ENCODE data around the gene SUCLG1.
"Not testable (repeated sequence)": the region's sequence is repeated elsewhere in the genome, so short reads cannot be mapped to it uniquely, and the experiment has no call there.

The SUCLG1 gene

DNA sequence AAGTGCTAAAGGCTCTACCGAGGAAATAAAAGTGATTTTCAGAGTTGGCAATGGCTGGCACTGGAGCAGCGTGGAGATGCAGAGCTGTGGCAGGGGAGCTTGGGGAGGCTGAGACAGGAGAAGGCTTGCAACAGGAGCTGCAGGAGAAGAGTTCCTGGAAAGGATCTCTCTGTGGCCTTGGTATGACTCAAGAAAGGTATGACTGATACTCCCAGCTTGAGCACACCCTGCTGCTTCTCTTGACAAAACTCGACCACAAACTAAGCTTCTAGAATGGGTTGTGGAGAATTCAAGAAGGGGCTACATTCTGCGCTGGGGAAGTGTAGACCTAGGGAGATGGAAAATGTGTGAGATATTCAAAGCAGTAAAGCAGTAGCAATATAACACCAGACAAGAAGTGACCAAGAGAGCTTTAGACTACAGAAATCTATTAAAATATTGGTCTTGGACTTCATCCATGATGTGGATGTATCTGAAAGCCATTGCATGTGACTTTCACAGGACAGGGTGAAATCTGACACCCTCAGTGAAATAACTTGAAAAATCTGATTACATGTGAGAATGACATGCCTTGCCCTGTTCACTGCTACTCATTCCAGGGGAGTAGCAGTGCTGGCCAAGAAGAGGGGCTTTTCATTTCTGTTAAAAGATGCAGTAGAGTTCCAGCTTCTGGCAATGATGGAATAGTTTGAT is 41.5 kb downstream of the SUCLG1 start:
- DNase-seq, result no peak

DNA sequence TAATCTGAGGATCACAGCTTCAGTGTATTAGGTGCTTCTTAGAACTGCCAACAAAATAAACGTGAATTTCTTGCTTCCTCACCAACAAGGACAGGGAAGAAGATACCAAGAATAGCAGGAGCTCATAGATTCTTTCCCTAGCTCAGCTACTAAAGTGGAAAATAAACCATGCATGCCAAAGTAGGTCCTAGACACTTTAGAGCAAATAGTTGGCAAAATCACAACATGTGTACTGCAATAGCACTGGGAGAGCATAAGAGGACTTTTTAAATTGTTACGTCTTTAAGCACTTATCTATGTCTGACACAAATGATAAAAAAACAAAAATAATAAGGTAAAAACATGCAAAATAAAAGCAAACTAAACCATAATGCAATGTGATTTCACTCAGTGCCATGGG is 49.5 kb downstream of the SUCLG1 start:
- no peak for DNase-seq

DNA sequence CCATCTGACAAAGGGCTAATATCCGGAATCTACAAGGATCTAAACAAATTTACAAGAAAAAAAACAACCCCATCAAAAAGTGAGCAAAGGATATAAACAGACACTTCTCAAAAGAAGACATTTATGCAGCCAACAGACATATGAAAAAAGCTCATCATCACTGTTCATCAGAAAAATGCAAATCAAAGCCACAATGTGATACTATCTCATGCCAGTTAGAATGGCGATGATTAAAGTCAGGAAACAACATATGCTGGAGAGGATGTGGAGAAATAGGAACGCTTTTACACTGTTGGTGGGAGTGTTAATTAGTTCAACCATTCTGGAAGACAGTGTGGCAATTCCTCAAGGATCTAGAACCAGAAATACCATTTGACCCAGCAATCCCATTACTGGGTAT is 57.0 kb downstream of the SUCLG1 start:
- not testable (repeated sequence) for DNase-seq

DNA sequence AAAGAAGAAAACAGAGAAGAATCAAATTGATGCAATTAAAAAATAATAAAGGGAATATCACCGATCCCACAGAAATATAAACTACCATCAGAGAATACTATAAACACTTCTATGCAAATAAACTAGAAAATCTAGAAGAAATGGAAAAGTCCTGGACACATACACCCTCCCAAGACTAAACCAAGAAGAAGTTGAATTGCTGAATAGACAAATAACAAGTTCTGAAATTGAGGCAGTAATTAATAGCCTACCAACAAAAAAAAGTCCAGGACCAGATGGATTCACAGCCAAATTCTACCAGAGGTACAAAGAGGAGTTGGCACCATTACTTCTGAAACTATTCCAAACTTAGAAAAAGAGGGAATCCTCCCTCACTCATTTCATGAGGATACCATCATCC is 59.2 kb downstream of the SUCLG1 start:
- DNase-seq, result not testable (repeated sequence)

DNA sequence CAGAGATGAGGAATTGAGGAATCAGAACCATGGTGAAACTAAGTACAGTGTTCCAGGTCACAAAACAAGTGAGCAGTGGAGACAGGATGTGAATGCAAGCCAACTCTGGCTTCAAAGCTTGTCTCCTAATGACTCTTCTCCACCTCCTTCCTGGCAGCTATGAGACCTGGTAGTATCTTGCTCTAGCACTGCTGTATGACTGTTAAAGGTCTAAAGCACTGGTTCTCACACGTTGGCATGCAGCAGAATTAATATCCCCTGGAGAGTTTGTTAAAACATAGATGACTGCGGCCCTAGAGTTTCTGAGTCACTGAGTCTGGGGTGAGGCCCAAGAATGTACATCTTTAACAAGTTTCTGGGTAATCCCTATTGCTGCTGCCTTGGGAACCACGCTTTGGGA is 63.3 kb downstream of the SUCLG1 start:
- no peak for DNase-seq

DNA sequence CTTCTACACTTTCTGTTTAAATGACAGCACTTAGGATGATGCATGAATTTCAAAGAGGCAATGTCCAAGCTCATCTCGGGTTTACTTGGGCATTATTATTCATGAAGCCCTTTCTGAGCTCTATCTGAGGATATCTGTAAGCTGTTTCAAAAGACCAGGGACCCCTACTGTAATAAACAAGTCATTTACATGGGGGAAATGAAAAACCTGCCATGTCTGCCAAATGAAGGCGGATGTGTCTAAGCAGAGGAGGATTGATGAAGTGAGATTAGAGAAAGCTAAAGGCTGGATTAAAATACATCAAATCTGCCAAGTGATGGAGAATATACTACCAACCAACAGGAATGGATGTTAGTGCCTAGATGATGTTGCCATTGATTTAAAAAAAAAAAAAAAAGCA is 64.5 kb downstream of the SUCLG1 start:
- DNase-seq, result no peak

DNA sequence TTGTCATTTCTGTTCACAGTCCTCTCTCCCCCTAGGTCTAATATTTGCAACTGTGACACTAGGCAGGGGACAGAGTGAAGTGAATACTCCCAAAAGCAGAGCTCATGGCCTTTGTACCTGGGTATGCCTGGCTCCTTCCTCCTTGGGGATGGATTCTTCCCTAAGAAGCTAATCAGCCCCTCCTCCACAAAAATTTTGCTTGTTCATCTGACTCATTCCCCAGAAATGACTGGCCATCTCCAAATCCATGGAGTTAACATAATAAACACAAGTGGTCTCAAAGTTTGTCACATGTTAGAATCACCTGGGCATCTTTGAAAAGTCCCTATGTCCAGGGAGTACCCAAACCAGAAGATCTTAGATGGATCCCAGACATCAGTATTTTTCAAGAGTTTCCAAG is 65.3 kb downstream of the SUCLG1 start:
- DNase-seq, result no peak

DNA sequence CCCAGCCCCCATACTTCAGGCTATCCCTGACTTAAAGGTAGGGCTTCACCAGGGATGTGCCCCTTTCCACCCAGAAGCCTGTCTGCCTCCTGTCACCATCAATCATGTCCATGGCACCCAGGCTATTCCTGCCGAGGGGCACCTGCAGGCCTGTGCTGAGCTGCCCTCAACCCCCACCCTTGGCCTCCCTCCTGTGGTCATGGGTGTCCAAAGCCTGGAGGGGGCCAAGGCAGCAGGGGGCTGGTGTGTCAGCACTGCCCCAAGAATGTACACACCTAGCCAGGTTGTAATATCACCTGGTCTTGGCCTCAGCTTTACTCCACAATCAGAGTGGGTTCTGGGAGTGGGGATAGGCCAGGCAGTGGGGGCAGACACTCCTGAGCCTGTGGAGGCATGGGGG is 69.3 kb downstream of the SUCLG1 start:
- no peak for DNase-seq

DNA sequence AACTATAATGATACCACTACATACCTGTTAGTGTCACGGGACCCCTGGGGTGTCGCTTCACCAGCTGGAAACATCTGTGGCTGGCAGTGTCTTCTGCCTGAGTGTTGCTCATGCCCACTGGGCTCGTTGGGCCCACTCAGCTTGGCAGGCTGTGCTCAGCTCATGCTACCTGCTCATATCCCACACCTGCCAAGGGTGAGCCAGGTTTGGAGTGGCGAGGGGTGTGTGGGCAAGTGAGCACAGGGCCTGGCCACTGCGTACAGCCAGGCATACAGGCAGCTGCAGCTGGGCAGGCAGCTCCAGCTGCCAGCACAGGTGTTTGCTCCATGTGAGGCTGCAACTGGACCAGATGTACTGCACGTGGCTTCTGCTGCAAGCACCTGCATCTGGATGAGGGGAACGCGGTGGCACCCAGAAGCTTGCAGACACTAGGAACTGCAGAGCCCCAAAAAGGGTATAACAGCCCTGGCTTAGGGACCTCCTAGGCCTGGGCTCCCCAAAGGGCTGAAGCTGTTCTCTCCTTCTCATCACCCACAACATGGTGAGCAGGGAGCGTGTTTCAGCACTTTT is 70.1 kb downstream of the SUCLG1 start:
- no peak for DNase-seq

DNA sequence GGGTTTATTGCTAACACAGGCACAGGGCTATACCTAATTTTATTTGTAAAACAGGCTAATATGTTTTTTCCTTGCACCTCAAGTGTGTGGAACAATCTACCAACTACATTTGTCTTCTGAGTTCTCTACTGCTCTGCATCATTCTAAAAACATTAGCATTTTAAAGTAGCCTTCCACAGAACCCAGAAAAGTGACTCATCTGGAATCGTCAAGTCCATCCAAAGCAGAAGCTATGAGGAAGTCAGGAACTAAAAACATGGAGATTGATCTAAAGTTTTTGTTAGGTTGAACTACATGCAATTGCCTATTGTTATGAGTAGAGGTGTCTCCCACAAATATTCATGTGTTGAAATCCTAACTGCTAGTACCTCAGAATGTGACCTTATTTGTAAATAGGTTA is 70.9 kb downstream of the SUCLG1 start:
- DNase-seq, result no peak

DNA sequence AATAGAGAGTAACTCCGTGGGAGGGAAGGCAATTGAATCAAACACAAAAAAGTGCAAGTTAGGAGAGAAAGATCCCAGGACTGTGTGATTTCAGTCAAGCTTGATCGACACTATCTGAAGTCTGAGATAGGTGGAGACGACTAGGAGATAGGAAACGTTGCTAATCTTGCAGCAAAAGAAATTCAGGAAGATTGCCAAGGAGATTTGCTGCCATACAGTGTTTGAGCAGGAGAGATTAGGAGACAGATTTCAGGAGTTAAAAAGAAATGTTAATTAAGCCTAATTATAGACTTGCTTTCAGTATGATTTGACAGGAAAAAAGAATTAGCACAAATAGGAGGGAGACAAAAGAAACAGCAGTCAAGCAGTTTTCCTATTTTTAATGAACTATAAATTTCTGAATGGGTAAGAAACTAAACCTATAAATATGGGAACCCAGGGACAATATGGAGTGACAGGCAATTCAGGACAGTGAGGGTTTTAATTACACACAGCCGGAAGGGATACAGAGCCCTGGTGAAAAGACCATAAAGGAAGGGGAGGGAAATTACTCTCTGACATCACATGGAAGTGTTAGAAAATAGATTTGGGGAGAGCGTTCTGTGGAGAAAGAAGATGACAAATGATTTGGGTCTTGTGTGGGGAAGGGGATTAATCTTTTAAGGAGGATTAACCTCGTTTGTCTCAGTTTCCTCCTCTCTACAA is 72.6 kb downstream of the SUCLG1 start:
- DNase-seq, result peak; percentile 14

DNA sequence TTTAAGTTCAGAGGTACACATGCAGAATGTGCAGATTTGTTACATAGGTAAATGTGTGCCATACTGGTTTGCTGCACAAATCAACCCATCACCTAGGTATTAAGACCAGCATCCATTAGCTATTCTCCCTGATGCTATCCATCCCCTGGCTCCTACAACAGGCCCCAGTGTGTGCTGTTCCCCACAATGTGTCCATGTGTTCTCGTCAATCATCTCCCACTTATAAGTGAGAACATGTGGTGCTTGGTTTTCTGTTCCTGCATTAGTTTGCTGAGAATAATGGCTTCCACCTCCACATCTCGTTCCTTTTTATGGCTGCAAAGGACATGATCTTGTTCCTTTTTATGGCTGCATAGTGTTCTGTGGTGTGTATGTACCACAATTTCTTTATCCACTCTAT is 75.8 kb downstream of the SUCLG1 start:
- DNase-seq, result no peak

DNA sequence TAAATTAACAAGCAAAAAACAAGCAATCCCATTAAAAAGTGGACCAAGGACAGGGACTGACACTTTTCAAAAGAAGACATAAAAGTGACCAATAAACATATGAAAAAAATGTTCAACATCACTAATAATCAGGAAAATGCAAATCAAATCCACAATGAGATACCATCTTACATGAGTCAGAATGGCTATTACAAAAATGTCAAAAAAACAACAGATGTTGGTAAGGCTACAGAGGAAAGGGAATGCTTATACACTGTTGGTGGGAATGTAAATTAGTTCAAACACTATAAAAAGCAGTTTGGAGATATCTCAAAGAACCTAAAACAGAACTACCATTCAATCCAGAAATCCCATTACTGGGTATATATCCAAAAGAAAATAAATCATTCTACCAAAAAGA is 78.2 kb downstream of the SUCLG1 start:
- no peak for DNase-seq

DNA sequence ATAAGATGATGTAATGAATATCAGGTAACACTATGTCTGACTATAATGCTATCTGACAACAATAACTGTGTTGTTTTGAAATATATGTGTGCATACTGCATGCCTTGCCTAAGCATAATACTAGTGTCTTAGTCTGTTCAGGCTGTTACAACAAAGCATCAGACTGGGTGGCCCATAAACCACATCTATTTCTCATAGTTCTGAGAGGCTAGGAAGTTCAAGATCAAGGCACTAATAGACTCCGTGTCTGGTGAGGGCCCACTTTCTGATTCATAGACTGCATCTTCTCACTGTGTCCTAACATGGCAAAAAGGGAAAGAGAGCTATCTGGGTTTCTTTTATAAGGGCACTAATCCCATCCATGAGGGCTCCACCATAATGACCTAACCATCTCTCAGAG is 80.1 kb downstream of the SUCLG1 start:
- no peak for DNase-seq

DNA sequence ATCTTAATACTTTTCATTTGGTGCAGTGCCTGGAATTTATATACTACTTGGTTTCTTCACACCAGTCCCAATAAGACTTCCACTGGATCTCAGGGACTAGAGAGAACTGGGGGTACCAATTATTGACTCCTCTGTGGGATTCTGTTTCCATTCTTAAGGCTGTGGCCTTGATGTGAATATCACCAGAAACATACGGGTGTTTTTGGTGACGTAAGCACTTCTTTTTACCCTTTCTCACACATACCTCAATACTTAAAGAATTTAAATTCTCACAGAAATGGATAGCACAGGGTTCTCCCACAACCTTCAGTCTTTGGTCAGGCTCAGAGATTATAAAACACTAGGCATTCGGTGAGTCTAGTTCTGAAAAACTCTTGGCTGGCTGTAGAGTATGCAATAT is 84.1 kb downstream of the SUCLG1 start:
- no peak for DNase-seq

DNA sequence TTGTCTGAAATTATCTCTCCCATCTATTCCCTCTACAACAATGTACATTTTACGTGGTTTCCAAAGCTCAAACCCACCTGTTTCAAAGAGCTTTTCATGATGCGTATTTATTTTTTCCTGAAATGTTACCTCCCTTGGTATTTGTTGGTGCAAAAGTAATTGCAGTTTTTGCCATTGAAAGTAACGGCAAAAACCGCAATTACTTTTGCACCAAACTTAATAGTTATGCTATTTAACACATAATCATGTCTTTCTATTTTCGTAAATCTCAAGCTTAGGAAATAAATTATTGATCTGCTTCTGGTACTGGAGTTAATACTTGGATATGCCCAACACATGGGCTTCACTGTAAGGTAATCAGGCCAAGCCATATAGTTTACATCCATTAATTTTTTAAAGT is 85.2 kb downstream of the SUCLG1 start:
- DNase-seq, result no peak

Data from retina (tissue), 1 donor.